ENCODE data around the gene CYP27B1. TPM values are rescaled to one million over a fixed set of nuclear protein-coding genes. Genes with fewer than 3 reads are reported as not detected.

The CYP27B1 gene
- total RNA-seq, 1 experiment from 2014 or later = 1.8 TPM

DNA sequence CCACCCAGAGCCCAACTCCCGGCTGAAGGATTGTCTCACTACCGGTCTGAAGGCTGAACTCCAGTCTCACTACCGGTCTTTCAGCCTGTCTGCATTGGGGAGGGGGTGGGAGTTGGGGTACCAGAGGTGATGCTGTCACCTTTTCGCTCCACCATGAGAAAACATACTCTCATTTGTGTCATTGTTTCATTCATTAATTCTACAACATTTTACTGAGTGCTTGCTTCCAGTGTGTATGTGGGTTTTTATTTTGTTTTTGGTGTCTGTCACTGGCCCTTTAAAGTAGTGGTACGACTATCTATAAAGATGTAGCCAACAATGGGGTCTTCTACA is 14.2 kb downstream of the CYP27B1 start:
- peak overlapping the region; percentile 90 for H3K27ac Mint-ChIP-seq (ENCODE audit: unreplicated experiment)
- no TSS peak for BruUV-seq (replicated peaks)
- DNase-seq = no peak
- H3K4me3 Mint-ChIP-seq (ENCODE audit: low read depth, unreplicated experiment) = peak overlapping the region; percentile 99
- H3K36me3 Mint-ChIP-seq (ENCODE audit: insufficient read depth, unreplicated experiment) = peaks cover 73% of the 10 kb centered on the region
- no peaks in the 10 kb centered on the region for H3K27me3 Mint-ChIP-seq (ENCODE audit: unreplicated experiment)
- H3K9me3 Mint-ChIP-seq (ENCODE audit: low read depth, unreplicated experiment) = no peaks in the 10 kb centered on the region
- TF ChIP-seq, protein P1, sequence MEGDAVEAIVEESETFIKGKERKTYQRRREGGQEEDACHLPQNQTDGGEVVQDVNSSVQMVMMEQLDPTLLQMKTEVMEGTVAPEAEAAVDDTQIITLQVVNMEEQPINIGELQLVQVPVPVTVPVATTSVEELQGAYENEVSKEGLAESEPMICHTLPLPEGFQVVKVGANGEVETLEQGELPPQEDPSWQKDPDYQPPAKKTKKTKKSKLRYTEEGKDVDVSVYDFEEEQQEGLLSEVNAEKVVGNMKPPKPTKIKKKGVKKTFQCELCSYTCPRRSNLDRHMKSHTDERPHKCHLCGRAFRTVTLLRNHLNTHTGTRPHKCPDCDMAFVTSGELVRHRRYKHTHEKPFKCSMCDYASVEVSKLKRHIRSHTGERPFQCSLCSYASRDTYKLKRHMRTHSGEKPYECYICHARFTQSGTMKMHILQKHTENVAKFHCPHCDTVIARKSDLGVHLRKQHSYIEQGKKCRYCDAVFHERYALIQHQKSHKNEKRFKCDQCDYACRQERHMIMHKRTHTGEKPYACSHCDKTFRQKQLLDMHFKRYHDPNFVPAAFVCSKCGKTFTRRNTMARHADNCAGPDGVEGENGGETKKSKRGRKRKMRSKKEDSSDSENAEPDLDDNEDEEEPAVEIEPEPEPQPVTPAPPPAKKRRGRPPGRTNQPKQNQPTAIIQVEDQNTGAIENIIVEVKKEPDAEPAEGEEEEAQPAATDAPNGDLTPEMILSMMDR (IDR thresholded peaks at IDR 0.05; ENCODE audit: unreplicated experiment) = no peak
- peaks cover 48% of the 10 kb centered on the region for H3K4me1 Mint-ChIP-seq (ENCODE audit: low read depth, unreplicated experiment)
- CTCF ChIA-PET = no interaction called here
- intact Hi-C loops (cut with micrococcal nuclease; ENCODE audit: unreplicated experiment) = no loop called here

- Mint-ChIP-seq H3K27ac (ENCODE audit: unreplicated experiment) (peak within 1 kb of the TSS; percentile 90), H3K9me3 (ENCODE audit: low read depth, unreplicated experiment) (no peaks in the 10 kb centered on the region), H3K4me3 (ENCODE audit: low read depth, unreplicated experiment) (peak within 1 kb of the TSS; percentile 99), H3K27me3 (ENCODE audit: unreplicated experiment) (no peaks in the 10 kb centered on the region), H3K4me1 (ENCODE audit: low read depth, unreplicated experiment) (peaks cover 48% of the 10 kb centered on the region), H3K36me3 (ENCODE audit: insufficient read depth, unreplicated experiment) (peaks cover 75% of the 10 kb centered on the region)
- CTCF ChIA-PET = no interaction called here
- TSS peak; percentile 69 for BruUV-seq (replicated peaks)
- intact Hi-C loops (cut with micrococcal nuclease; ENCODE audit: unreplicated experiment) = no loop called here
- TF ChIP-seq, protein P1 (IDR thresholded peaks at IDR 0.05; ENCODE audit: unreplicated experiment) = no peak
- peak; percentile 99 for DNase-seq
Observed at GRCh38 chr12:57751788-57752667, 14.8 kb downstream of the CYP27B1 start, which contains the start of gene CDK4. CDK4 (minus strand) TSS chr12:57752310; CDS start chr12:57751717, 593 bp downstream.

DNA sequence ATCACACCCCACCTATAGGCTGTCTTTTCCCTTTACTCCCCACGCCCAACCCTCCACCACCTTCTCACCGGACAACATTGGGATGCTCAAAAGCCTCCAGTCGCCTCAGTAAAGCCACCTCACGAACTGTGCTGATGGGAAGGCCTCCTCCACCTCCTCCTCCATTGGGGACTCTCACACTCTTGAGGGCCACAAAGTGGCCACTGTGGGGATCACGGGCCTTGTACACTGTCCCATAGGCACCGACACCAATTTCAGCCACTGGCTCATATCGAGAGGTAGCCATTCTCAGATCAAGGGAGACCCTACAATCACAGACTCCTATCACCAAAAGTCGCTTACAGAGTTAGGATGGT is 15.5 kb downstream of the CYP27B1 start:
- H3K36me3 Mint-ChIP-seq (ENCODE audit: insufficient read depth, unreplicated experiment) = peaks cover 75% of the 10 kb centered on the region
- no TSS peak for BruUV-seq (replicated peaks)

DNA sequence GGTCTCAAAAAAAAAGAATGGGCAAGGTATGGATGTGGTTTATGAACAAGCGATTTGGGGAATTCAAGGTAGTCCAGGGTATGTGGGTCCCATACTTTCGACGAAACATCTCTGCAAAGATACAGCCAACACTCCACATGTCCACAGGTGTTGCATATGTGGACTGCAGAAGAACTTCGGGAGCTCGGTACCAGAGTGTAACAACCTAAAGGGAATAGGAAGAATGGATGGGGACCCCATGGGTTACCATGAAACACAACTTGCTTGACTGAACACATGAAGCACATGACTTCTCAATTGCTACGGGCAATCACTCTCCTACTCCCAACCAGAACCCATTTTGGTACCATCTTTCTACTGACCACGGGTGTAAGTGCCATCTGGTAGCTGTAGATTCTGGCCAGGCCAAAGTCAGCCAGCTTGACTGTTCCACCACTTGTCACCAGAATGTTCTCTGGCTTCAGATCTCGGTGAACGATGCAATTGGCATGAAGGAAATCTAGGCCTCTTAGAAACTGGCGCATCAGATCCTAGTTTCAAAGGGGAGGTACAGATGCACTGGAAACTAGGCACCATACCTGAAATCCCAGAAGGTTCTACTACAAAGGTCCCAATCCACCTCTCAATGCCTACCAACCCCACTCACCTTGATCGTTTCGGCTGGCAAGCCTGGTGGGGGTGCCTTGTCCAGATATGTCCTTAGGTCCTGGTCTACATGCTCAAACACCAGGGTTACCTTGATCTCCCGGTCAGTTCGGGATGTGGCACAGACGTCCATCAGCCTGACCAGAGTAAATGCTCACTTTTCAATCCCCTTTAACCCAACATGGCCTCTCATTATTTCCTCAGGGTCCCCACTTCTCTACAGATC is 16.1 kb downstream of the CYP27B1 start:
- Mint-ChIP-seq H3K4me1 (ENCODE audit: low read depth, unreplicated experiment) (peaks cover 48% of the 10 kb centered on the region), H3K9me3 (ENCODE audit: low read depth, unreplicated experiment) (no peaks in the 10 kb centered on the region), H3K4me3 (ENCODE audit: low read depth, unreplicated experiment) (peak overlapping the region; percentile 99), H3K27ac (ENCODE audit: unreplicated experiment) (peak overlapping the region; percentile 90), H3K36me3 (ENCODE audit: insufficient read depth, unreplicated experiment) (peaks cover 75% of the 10 kb centered on the region), H3K27me3 (ENCODE audit: unreplicated experiment) (no peaks in the 10 kb centered on the region)
- TF ChIP-seq, protein P1 (IDR thresholded peaks at IDR 0.05; ENCODE audit: unreplicated experiment) = no peak
- intact Hi-C loops (cut with micrococcal nuclease; ENCODE audit: unreplicated experiment) = no loop called here
- CTCF ChIA-PET = no interaction called here
- DNase-seq = no peak
- BruUV-seq (replicated peaks) = no TSS peak

More for the DNA sequence above, 15.5 kb downstream of the CYP27B1 start:
- H3K27ac Mint-ChIP-seq (ENCODE audit: unreplicated experiment) = peak overlapping the region; percentile 90
- CTCF ChIA-PET = no interaction called here
- no peaks in the 10 kb centered on the region for H3K27me3 Mint-ChIP-seq (ENCODE audit: unreplicated experiment)
- peak overlapping the region; percentile 99 for H3K4me3 Mint-ChIP-seq (ENCODE audit: low read depth, unreplicated experiment)
- no peaks in the 10 kb centered on the region for H3K9me3 Mint-ChIP-seq (ENCODE audit: low read depth, unreplicated experiment)
- H3K4me1 Mint-ChIP-seq (ENCODE audit: low read depth, unreplicated experiment) = peaks cover 47% of the 10 kb centered on the region
- intact Hi-C loops (cut with micrococcal nuclease; ENCODE audit: unreplicated experiment) = no loop called here
- DNase-seq = no peak
- TF ChIP-seq, protein P1 (IDR thresholded peaks at IDR 0.05; ENCODE audit: unreplicated experiment) = no peak

All from Calu3 (cell line).